ENCODE measurements around the gene TAC1.

DNA sequence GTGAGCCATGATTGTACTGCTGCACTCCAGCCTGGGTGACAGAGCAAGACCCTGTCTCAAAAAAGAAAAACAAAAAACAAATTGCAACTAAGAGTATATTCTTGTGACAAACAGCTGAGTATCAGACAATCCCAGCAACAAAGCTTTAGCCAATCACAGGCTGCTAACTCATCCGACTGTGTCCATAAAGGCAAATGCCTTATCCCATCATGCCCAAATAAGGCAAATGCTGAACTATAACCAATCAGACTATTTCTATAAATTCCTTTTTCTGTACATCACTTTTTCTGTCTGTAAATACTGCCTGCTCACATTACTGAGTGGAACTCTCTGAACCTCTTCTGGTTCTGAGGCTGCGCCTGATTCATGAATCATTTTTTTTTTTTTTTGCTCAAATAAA, 37.5 kb upstream of the TAC1 start:
- TF ChIP-seq EZH2 (IDR thresholded peaks at IDR 0.05; ENCODE audit: insufficient read depth, poor library complexity, severe bottlenecking) (no peak), EZH2phosphoT487 (IDR thresholded peaks at IDR 0.05; ENCODE audit: insufficient read depth, low read depth) (no peak)
